ENCODE results near the gene TRABD. TPM values are rescaled to one million over a fixed set of nuclear protein-coding genes. Genes with fewer than 3 reads are reported as not detected.

The TRABD gene
- total RNA-seq, 3 donors from 2014 or later, result 91.3 to 95.0 (median 93.4) TPM

- no peak overlapping the region for H3K4me3 Mint-ChIP-seq
- DNase-seq, result no peak
- H3K9me3 Mint-ChIP-seq, result no peaks in the 10 kb centered on the region
- peaks cover 23% of the 10 kb centered on the region for H3K36me3 Mint-ChIP-seq (ENCODE audit: insufficient read depth)
- H3K4me1 Mint-ChIP-seq (ENCODE audit: low read depth), result peaks cover 26% of the 10 kb centered on the region
- ATAC-seq, result no peak
- H3K27me3 Mint-ChIP-seq (ENCODE audit: low read depth), result no peaks in the 10 kb centered on the region
Measured at GRCh38 chr22:50206599-50206998, 20.9 kb downstream of the TRABD start.

GRCh38 chr22:50207383-50208140, 21.8 kb downstream of the TRABD start:
- Mint-ChIP-seq H3K27me3 (ENCODE audit: low read depth) (no peaks in the 10 kb centered on the region), H3K36me3 (ENCODE audit: insufficient read depth) (peaks cover 26% of the 10 kb centered on the region), H3K4me3 (no peak overlapping the region), H3K4me1 (ENCODE audit: low read depth) (peaks cover 20% of the 10 kb centered on the region), H3K9me3 (no peaks in the 10 kb centered on the region)
- DNase-seq (no peak), ATAC-seq (no peak)

GRCh38 chr22:50208430-50208938, 22.8 kb downstream of the TRABD start:
- H3K9me3 Mint-ChIP-seq, result no peaks in the 10 kb centered on the region
- H3K27me3 Mint-ChIP-seq (ENCODE audit: low read depth), result no peaks in the 10 kb centered on the region
- H3K4me1 Mint-ChIP-seq (ENCODE audit: low read depth), result peaks cover 20% of the 10 kb centered on the region
- no peak overlapping the region for H3K4me3 Mint-ChIP-seq
- no peak for ATAC-seq
- H3K36me3 Mint-ChIP-seq (ENCODE audit: insufficient read depth), result peaks cover 26% of the 10 kb centered on the region
- DNase-seq, result no peak

GRCh38 chr22:50208939-50209892, 23.5 kb downstream of the TRABD start:
- ATAC-seq (peak; percentile 10 to 35), DNase-seq (no peak)
- no peaks in the 10 kb centered on the region for H3K9me3 Mint-ChIP-seq
- H3K4me3 Mint-ChIP-seq, result no peak overlapping the region
- H3K4me1 Mint-ChIP-seq (ENCODE audit: low read depth), result peaks cover 18% of the 10 kb centered on the region
- H3K36me3 Mint-ChIP-seq (ENCODE audit: insufficient read depth), result peaks cover 24% of the 10 kb centered on the region
- no peaks in the 10 kb centered on the region for H3K27me3 Mint-ChIP-seq (ENCODE audit: low read depth)

- H3K9me3 Mint-ChIP-seq, result no peaks in the 10 kb centered on the region
- H3K27me3 Mint-ChIP-seq (ENCODE audit: low read depth), result no peaks in the 10 kb centered on the region
- peaks cover 25% of the 10 kb centered on the region for H3K36me3 Mint-ChIP-seq (ENCODE audit: insufficient read depth)
- H3K4me3 Mint-ChIP-seq, result no peak overlapping the region
- ATAC-seq, result peak; percentile 73
- peaks cover 18% of the 10 kb centered on the region for H3K4me1 Mint-ChIP-seq (ENCODE audit: low read depth)
- peak; percentile 65 for DNase-seq
Measured at GRCh38 chr22:50209893-50210292, 24.2 kb downstream of the TRABD start.

GRCh38 chr22:50210378-50211139, 24.8 kb downstream of the TRABD start:
- Mint-ChIP-seq H3K27me3 (ENCODE audit: low read depth) (no peaks in the 10 kb centered on the region), H3K9me3 (no peaks in the 10 kb centered on the region), H3K4me3 (no peak overlapping the region), H3K4me1 (ENCODE audit: low read depth) (peaks cover 16% of the 10 kb centered on the region), H3K36me3 (ENCODE audit: insufficient read depth) (peaks cover 23% of the 10 kb centered on the region)
- ATAC-seq (no peak), DNase-seq (no peak)

GRCh38 chr22:50211147-50211546, 25.4 kb downstream of the TRABD start:
- DNase-seq (no peak), ATAC-seq (no peak)
- H3K4me3 Mint-ChIP-seq, result no peak overlapping the region
- no peaks in the 10 kb centered on the region for H3K9me3 Mint-ChIP-seq
- H3K36me3 Mint-ChIP-seq (ENCODE audit: insufficient read depth), result peaks cover 28% of the 10 kb centered on the region
- peaks cover 16% of the 10 kb centered on the region for H3K4me1 Mint-ChIP-seq (ENCODE audit: low read depth)
- no peaks in the 10 kb centered on the region for H3K27me3 Mint-ChIP-seq (ENCODE audit: low read depth)

- H3K4me1 Mint-ChIP-seq (ENCODE audit: low read depth), result peaks cover 16% of the 10 kb centered on the region
- H3K4me3 Mint-ChIP-seq, result no peak overlapping the region
- peaks cover 32% of the 10 kb centered on the region for H3K36me3 Mint-ChIP-seq (ENCODE audit: insufficient read depth)
- DNase-seq (no peak), ATAC-seq (no peak)
- no peaks in the 10 kb centered on the region for H3K9me3 Mint-ChIP-seq
- no peaks in the 10 kb centered on the region for H3K27me3 Mint-ChIP-seq (ENCODE audit: low read depth)
Measured at GRCh38 chr22:50213263-50213662, 27.6 kb downstream of the TRABD start.

- Mint-ChIP-seq H3K9me3 (no peaks in the 10 kb centered on the region), H3K27me3 (ENCODE audit: low read depth) (no peaks in the 10 kb centered on the region), H3K4me1 (ENCODE audit: low read depth) (peaks cover 12% of the 10 kb centered on the region), H3K4me3 (no peak overlapping the region), H3K36me3 (ENCODE audit: insufficient read depth) (peaks cover 28% of the 10 kb centered on the region)
- DNase-seq (no peak), ATAC-seq (no peak)
Measured at GRCh38 chr22:50215297-50216054, 29.8 kb downstream of the TRABD start.

- H3K27me3 Mint-ChIP-seq (ENCODE audit: low read depth), result no peaks in the 10 kb centered on the region
- H3K36me3 Mint-ChIP-seq (ENCODE audit: insufficient read depth), result peaks cover 27% of the 10 kb centered on the region
- H3K9me3 Mint-ChIP-seq, result no peaks in the 10 kb centered on the region
- H3K4me3 Mint-ChIP-seq, result no peak overlapping the region
- ATAC-seq (no peak), DNase-seq (no peak)
- peaks cover 11% of the 10 kb centered on the region for H3K4me1 Mint-ChIP-seq (ENCODE audit: low read depth)
Measured at GRCh38 chr22:50216055-50216683, 30.5 kb downstream of the TRABD start.

- Mint-ChIP-seq H3K4me3 (no peak overlapping the region), H3K4me1 (ENCODE audit: low read depth) (peaks cover 10% of the 10 kb centered on the region), H3K27me3 (ENCODE audit: low read depth) (no peaks in the 10 kb centered on the region), H3K9me3 (no peaks in the 10 kb centered on the region), H3K36me3 (ENCODE audit: insufficient read depth) (peaks cover 25% of the 10 kb centered on the region)
- ATAC-seq (peak in 1 of 2 donors; percentile 16), DNase-seq (no peak)
Measured at GRCh38 chr22:50216684-50217520, 31.2 kb downstream of the TRABD start.

GRCh38 chr22:50217543-50218152, 31.9 kb downstream of the TRABD start:
- DNase-seq, result no peak
- Mint-ChIP-seq H3K36me3 (ENCODE audit: insufficient read depth) (peaks cover 23% of the 10 kb centered on the region), H3K9me3 (no peaks in the 10 kb centered on the region), H3K27me3 (ENCODE audit: low read depth) (no peaks in the 10 kb centered on the region), H3K4me1 (ENCODE audit: low read depth) (peaks cover 7% of the 10 kb centered on the region), H3K4me3 (no peak overlapping the region)
- no peak for ATAC-seq
